Heart left ventricle (tissue), 16 donors: ENCODE measurements around the gene SBNO1. TPM values are rescaled to one million over a fixed set of nuclear protein-coding genes. Genes with fewer than 3 reads are reported as not detected.

Source experiments
- ATAC-seq, 4 donors: fragments of 200-7000 bp; cut with Tn5 transposase; one replicate each; pipeline ENCODE4 v1.9.1; 2020 to 2022; ENCODE audit warnings: moderate library complexity in 4 of 4, mild to moderate bottlenecking in 3 of 4, moderate number of reproducible peaks in 1 of 4
- DNase-seq, 5 donors: peaks; one replicate each; pipeline ENCODE4 v3.0.0-alpha.2; 2020
- H3K27ac ChIP-seq, 12 donors: fragments of 200-600 bp; sonication (generic) in 4 of 12; one replicate each; pipeline versions ENCODE4 v1.5.0 to v1.8.0; 2016 to 2022; ENCODE audit warnings: mild to moderate bottlenecking in 2 of 12
- H3K27me3 ChIP-seq, 9 donors: fragments of 200-600 bp; sonication (generic) in 2 of 9; one replicate each; pipeline versions ENCODE4 v1.5.1 to v1.8.0; 2016 to 2022; ENCODE audit warnings: mild to moderate bottlenecking in 3 of 9
- H3K36me3 ChIP-seq, 9 donors: fragments of 200-600 bp; sonication (generic) in 2 of 9; one replicate each; pipeline versions ENCODE4 v1.5.0 to v1.8.0; 2018 to 2022; ENCODE audit warnings: mild to moderate bottlenecking in 2 of 9
- H3K4me1 ChIP-seq, 12 donors: fragments of 200-600 bp; sonication (generic) in 4 of 12; one replicate each; pipeline versions ENCODE4 v1.5.0 to v1.8.0; 2016 to 2022; ENCODE audit warnings: mild to moderate bottlenecking in 3 of 12
- H3K4me3 ChIP-seq, 12 donors: fragments of 200-600 bp; sonication (generic) in 4 of 12; one replicate each; pipeline versions ENCODE4 v1.5.0 to v1.8.0; 2017 to 2022; ENCODE audit warnings: mild to moderate bottlenecking in 9 of 12, moderate library complexity in 4 of 12
- H3K9me3 ChIP-seq, 12 donors: fragments of 200-600 bp; sonication (generic) in 4 of 12; one replicate each; pipeline versions ENCODE4 v1.5.0 to v1.8.0; 2016 to 2022; ENCODE audit warnings: mild to moderate bottlenecking in 1 of 12
- CTCF ChIP-seq, 12 donors: fragments of 200-600 bp; sonication (generic) in 4 of 12; IDR thresholded peaks; one replicate each; pipeline versions ENCODE4 v1.5.0 to v1.8.0; 2018 to 2022; ENCODE audit warnings: antibody characterized with exemption in 12 of 12, mild to moderate bottlenecking in 5 of 12
- POLR2A ChIP-seq, 2 donors: fragments of 450-650 bp; IDR thresholded peaks; one replicate each; pipeline ENCODE4 v1.6.1; 2017; ENCODE audit warnings: antibody characterized with exemption in 2 of 2, mild to moderate bottlenecking in 2 of 2, moderate library complexity in 2 of 2
- WGBS, 4 donors: extraction: QIAGEN DNeasy Blood & Tissue Kit in 2 of 4; methylation state at CpG; one replicate each; pipeline versions ENCODE4 v1.1.5 to v1.1.7; 2013 to 2018; 5-methylcytosine and 5-hydroxymethylcytosine counted together
- intact Hi-C, 10 donors: fragments of 100-400 bp; cut with DNase I; formaldehyde crosslinking; loops; one replicate each; pipeline versions ENCODE4 v1.11.1 to v1.14.2; 2022
- polyA plus RNA-seq, 2 donors: library from polyadenylated mRNA; stranded (reverse); fragments of 200-250 nt; gene quantifications; one replicate each; pipeline ENCODE4 v1.2.3, GENCODE V29; 2013
- total RNA-seq, 9 donors: library from RNA; depleted of rRNA in 2 of 9; stranded (reverse); fragments of >200 nt in 2 of 9; fragmentation: NEBNext Ultra II Directional in 3 of 9; extraction: Animal tissue kit (Norgen Biotek cat#: 25700) in 3 of 9; gene quantifications; one replicate each; pipeline versions ENCODE4 v1.1.0 to v1.2.4, GENCODE V29; 2016 to 2023
- donor health status: ischemic (EF 13 %, LVEDD 7.1; RV severe dilation, severe dysfunction).
- donor health status: healthy with polysubstance abuse.
- donor health status: DM: no; HTN: yes; CAD: no.
- donor health status: DM: no; HTN: no; CAD: no.
- donor health status: ischemic (EF 25% LVEDD 6.9; RV normal size, moderate dysfunction).
- donor health status: ischemic (EF 25% LVEDD 5.7; RV mildly dilated, moderate dysfunction).
- donor health status: healthy.
- donor health status: DM: yes; HTN: yes; CAD: no.
- donor health status: ischemic (EF 35%, LVEDD 5.7; RV mildly dilated, moderate dysfunction).
- donor health status: nonischemic (EF 11% LVEDD 7.7; RV severe dilation, severe dysfunction).
- donor health status: DM: yes; HTN: yes; CAD: no.
- donor health status: PGD.
- donor health status: ischemic (EF 29% LVEDD 5.4; RV normal size, mild dysfunction).
- donor health status: nonischemic (EF 23%, LVEDD 6.1; RV moderate dilation, normal function).

SBNO1 gene
- total and polyA plus RNA-seq, 11 donors, result 6.3 to 33.8 (median 25.4) TPM

GRCh38 chr12:123337070-123337469 is 27.6 kb downstream of the SBNO1 start:
- no peak for ATAC-seq
- no peaks in the 10 kb centered on the region for H3K27me3 ChIP-seq
- H3K27ac ChIP-seq, result no peak overlapping the region
- DNase-seq, result no peak
- H3K36me3 ChIP-seq, result peaks cover 0 to 98% (median 92%) of the 10 kb centered on the region in 9 donors
- H3K4me1 ChIP-seq, result no peaks in the 10 kb centered on the region
- no peak overlapping the region for H3K4me3 ChIP-seq
- TF ChIP-seq POLR2A (IDR thresholded peaks at IDR 0.05), result no peak
- TF ChIP-seq CTCF (IDR thresholded peaks at IDR 0.05), result no peak
- no peaks in the 10 kb centered on the region for H3K9me3 ChIP-seq
- intact Hi-C loops, result no loop called here
- 81 to 89% (median 86%) methylated on average over 5 of the region's 5 CpGs for WGBS, 4 donors

- WGBS, 4 donors, result 88 to 93% (median 90%) methylated on average over 8 of the region's 8 CpGs
- Histone ChIP-seq H3K9me3 (no peaks in the 10 kb centered on the region), H3K36me3 (peaks cover 2 to 98% (median 93%) of the 10 kb centered on the region in 9 donors), H3K4me1 (no peaks in the 10 kb centered on the region), H3K4me3 (no peak overlapping the region), H3K27ac (no peak overlapping the region), H3K27me3 (no peaks in the 10 kb centered on the region)
- intact Hi-C loops, result no loop called here
- TF ChIP-seq POLR2A (IDR thresholded peaks at IDR 0.05) (no peak), CTCF (IDR thresholded peaks at IDR 0.05) (no peak)
- ATAC-seq, result no peak
- no peak for DNase-seq
Measured at GRCh38 chr12:123336530-123336929, 28.1 kb downstream of the SBNO1 start.

GRCh38 chr12:123335490-123335889 is 29.2 kb downstream of the SBNO1 start:
- H3K4me1 ChIP-seq, result no peaks in the 10 kb centered on the region
- DNase-seq, result no peak
- intact Hi-C loops, result loop anchor here in 1 of 10 donors (2.0 kb wide), 1 partner anchor 13 kb away; no protein-coding TSS in a partner anchor
- ATAC-seq, result no peak
- TF ChIP-seq CTCF (IDR thresholded peaks at IDR 0.05) (no peak), POLR2A (IDR thresholded peaks at IDR 0.05) (no peak)
- no peaks in the 10 kb centered on the region for H3K9me3 ChIP-seq
- no peak overlapping the region for H3K4me3 ChIP-seq
- 82 to 91% (median 87%) methylated on average over 3 of the region's 3 CpGs for WGBS, 4 donors
- H3K27ac ChIP-seq, result no peak overlapping the region
- H3K36me3 ChIP-seq, result peaks cover 2 to 98% (median 93%) of the 10 kb centered on the region in 9 donors
- H3K27me3 ChIP-seq, result no peaks in the 10 kb centered on the region

- TF ChIP-seq CTCF (IDR thresholded peaks at IDR 0.05) (no peak), POLR2A (IDR thresholded peaks at IDR 0.05) (no peak)
- intact Hi-C loops, result loop anchor here in 1 of 10 donors (10.0 kb wide), 1 partner anchor 145 kb away; no protein-coding TSS in a partner anchor
- WGBS, 4 donors, result 96 to 100% (median 97%) methylated on average over 1 of the region's 1 CpG
- no peak for ATAC-seq
- Histone ChIP-seq H3K4me3 (no peak overlapping the region), H3K4me1 (no peaks in the 10 kb centered on the region), H3K27me3 (no peaks in the 10 kb centered on the region), H3K27ac (no peak overlapping the region), H3K36me3 (peaks cover 2 to 100% (median 95%) of the 10 kb centered on the region in 9 donors), H3K9me3 (no peaks in the 10 kb centered on the region)
- DNase-seq, result no peak
Measured at GRCh38 chr12:123329799-123330198, 34.8 kb downstream of the SBNO1 start.
